Central memory CD8-positive, alpha-beta T cell (primary cell): ENCODE results near the gene MKNK1.

Experiments used
- ATAC-seq: fragments of 150-1000 bp; cut with Tn5 transposase; replicated peaks from 2 replicates; pipeline ENCODE4 v1.10.0; 2022; ENCODE audit warnings: mild to moderate bottlenecking, moderate FRiP score, moderate number of reproducible peaks; ENCODE audit not compliant: poor library complexity, severe bottlenecking; ENCODE audit errors: extremely low read depth
- DNase-seq, 2 donors: peaks; one replicate each; pipeline ENCODE4 v3.0.0; 2021; ENCODE audit warnings: low spot score in 2 of 2
- H3K27ac Mint-ChIP-seq: one replicate; pipeline ENCODE4 v1.8.0; 2022; ENCODE audit warnings: low read depth, mild to moderate bottlenecking, moderate library complexity, mixed read lengths
- H3K27me3 Mint-ChIP-seq: one replicate; pipeline ENCODE4 v1.8.0; 2022; ENCODE audit warnings: mixed read lengths
- H3K36me3 Mint-ChIP-seq: one replicate; pipeline ENCODE4 v1.8.0; 2022; ENCODE audit warnings: mild to moderate bottlenecking, moderate library complexity, mixed read lengths; ENCODE audit not compliant: insufficient read depth
- H3K4me1 Mint-ChIP-seq: one replicate; pipeline ENCODE4 v1.8.0; 2022; ENCODE audit warnings: mixed read lengths
- H3K4me3 Mint-ChIP-seq: one replicate; pipeline ENCODE4 v1.8.0; 2022; ENCODE audit warnings: mild to moderate bottlenecking, moderate library complexity, mixed read lengths
- H3K9me3 Mint-ChIP-seq: one replicate; pipeline ENCODE4 v1.8.0; 2022; ENCODE audit warnings: mixed read lengths

The MKNK1 gene

DNA sequence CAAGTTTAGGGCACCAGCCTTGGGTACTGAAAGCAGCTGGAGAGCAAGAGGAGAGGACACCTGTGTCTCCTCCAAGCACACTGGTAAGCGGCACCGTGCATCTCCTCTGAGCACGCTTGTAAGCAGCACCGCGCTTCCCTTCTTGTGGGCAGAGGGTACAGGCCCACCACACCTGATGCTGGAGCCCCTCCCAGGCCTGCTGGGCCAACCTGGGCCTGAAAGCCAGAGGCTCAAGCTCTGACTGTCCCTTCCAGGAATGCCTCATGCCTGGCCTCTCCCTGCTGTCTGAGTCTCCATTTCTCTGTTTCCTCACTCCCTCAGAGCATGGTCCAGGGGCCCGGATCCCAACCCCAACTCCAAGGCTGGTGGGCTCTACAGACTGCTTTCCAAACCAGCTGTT is 88.5 kb downstream of the MKNK1 start:
- Mint-ChIP-seq H3K36me3 (no peaks in the 10 kb centered on the region), H3K27me3 (peaks cover 48% of the 10 kb centered on the region), H3K27ac (no peak overlapping the region), H3K9me3 (no peaks in the 10 kb centered on the region), H3K4me1 (no peaks in the 10 kb centered on the region), H3K4me3 (no peak overlapping the region)
- ATAC-seq (no peak), DNase-seq (no peak)

DNA sequence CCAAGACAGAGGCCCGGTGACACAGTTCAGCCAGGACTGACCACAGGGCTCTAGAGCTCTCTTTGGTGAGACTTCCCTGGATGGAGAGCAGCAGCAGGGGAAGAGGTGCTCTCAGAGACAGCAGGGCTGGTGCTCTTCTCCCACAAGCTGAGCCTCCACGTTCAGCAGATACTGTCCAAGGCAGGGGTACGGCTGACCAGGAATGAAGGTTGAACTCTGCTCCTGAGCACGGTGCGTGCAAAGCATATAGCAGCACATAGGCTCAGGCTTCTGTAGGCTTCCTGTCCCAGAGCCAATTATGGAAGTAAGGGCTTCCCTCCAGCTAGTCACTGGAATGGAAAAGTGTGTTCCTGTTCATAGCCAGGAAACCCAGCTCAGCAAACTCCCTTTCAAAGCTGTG is 90.5 kb downstream of the MKNK1 start:
- Mint-ChIP-seq H3K27me3 (peaks cover 48% of the 10 kb centered on the region), H3K27ac (no peak overlapping the region), H3K9me3 (no peaks in the 10 kb centered on the region), H3K36me3 (no peaks in the 10 kb centered on the region), H3K4me1 (no peaks in the 10 kb centered on the region), H3K4me3 (no peak overlapping the region)
- DNase-seq, result no peak
- ATAC-seq, result no peak

DNA sequence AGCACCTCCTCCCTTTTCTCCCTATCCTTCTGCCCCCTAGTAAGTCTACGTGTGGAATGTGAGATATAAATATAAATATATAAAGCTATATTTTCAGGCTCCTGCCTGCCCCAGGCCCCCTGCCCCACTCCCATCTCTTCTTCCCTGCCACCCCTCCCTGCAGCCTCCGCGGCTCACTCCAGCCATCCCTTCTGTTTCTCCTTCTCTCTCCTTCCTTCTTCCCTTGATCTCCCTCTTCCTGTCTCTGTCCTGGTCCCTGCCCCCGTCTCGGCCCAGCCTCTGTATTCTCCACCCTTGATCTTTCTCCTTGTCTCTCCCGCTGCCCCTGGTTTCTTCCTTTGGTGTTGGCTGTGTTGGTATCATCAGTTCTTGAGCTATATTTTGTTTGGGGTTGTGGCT is 91.3 kb downstream of the MKNK1 start:
- no peaks in the 10 kb centered on the region for H3K4me1 Mint-ChIP-seq
- no peaks in the 10 kb centered on the region for H3K9me3 Mint-ChIP-seq
- ATAC-seq (no peak), DNase-seq (no peak)
- peaks cover 49% of the 10 kb centered on the region for H3K27me3 Mint-ChIP-seq
- H3K36me3 Mint-ChIP-seq, result no peaks in the 10 kb centered on the region
- no peak overlapping the region for H3K27ac Mint-ChIP-seq
- H3K4me3 Mint-ChIP-seq, result no peak overlapping the region

DNA sequence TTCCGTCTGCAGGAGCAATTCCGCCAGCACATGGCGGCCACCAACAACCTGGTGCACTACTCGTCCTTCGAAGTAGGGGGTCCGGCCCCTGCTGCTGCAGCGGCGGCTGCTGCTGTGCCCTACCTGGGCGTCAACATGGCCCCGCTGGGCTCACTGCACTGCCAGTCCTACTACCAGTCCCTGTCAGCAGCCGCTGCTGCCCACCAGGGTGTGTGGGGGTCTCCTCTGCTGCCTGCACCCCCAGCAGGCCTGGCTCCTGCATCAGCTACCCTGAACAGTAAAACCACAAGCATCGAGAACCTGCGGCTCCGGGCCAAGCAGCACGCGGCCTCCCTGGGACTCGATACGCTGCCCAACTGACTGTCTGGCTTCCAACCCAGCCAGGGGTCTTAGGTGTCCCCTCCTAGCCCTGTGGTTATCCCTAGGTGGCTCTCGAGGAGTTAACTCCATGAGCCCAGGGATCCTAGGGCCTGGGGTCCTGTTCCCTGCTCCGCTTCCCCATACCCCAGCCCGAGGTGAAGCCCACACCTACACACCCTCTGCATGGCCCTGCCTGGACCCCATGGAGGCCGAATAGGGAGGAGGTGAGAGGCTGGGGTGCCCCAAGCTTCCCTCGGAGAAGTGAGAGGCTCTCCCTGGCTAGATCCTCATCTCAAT is 91.8 kb downstream of the MKNK1 start:
- Mint-ChIP-seq H3K36me3 (no peaks in the 10 kb centered on the region), H3K9me3 (no peaks in the 10 kb centered on the region), H3K27me3 (peaks cover 49% of the 10 kb centered on the region), H3K4me1 (no peaks in the 10 kb centered on the region), H3K27ac (no peak overlapping the region), H3K4me3 (no peak overlapping the region)
- no peak for DNase-seq
- no peak for ATAC-seq

DNA sequence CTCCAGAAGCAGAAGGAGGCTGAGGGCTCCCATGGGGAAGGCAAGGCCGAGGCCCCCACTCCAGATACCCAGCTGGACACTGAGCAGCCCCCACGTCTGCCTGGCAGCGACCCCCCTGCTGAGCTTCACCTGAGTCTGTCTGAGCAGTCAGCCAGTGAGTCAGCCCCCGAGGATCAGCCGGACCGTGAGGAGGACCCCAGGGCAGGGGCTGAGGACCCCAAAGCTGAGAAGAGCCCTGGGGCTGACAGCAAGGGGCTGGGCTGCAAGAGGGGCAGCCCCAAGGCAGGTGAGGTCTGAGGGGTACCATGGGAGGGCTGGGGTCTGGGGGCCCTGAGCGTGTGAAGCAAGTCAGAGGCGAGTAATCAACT is 93.1 kb downstream of the MKNK1 start:
- H3K9me3 Mint-ChIP-seq, result no peaks in the 10 kb centered on the region
- H3K27ac Mint-ChIP-seq, result no peak overlapping the region
- H3K4me1 Mint-ChIP-seq, result no peaks in the 10 kb centered on the region
- DNase-seq, result no peak
- H3K4me3 Mint-ChIP-seq, result no peak overlapping the region
- peaks cover 44% of the 10 kb centered on the region for H3K27me3 Mint-ChIP-seq
- ATAC-seq, result no peak
- H3K36me3 Mint-ChIP-seq, result no peaks in the 10 kb centered on the region

DNA sequence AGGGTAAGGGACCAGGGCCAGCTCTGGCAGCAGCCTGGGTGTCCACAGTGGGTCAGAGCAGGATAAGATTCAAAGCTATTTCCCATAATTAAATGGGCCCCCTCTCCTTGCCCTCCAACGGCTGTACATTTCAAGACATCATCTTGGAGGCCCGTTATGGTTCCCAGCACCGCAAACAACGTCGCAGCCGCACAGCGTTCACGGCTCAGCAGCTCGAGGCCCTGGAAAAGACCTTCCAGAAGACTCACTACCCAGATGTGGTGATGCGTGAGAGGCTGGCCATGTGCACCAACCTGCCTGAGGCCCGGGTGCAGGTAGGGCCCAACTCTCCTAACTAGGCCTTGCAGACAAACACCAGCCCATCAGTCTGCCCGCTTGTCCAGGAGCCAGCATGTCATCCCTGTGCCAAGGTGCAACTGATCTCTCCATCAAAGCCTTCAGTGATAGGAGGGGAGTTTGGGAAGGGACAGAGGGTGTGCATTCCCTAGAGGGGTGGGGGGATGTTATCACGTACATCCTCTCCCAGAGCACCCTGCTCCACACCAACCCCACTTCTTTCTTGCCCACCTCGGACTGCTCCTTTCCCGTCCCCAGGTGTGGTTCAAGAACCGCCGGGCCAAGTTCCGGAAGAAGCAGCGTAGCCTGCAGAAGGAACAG is 93.6 kb downstream of the MKNK1 start:
- no peaks in the 10 kb centered on the region for H3K4me1 Mint-ChIP-seq
- no peak overlapping the region for H3K4me3 Mint-ChIP-seq
- no peaks in the 10 kb centered on the region for H3K36me3 Mint-ChIP-seq
- no peaks in the 10 kb centered on the region for H3K9me3 Mint-ChIP-seq
- peaks cover 41% of the 10 kb centered on the region for H3K27me3 Mint-ChIP-seq
- DNase-seq (no peak), ATAC-seq (no peak)
- H3K27ac Mint-ChIP-seq, result no peak overlapping the region

DNA sequence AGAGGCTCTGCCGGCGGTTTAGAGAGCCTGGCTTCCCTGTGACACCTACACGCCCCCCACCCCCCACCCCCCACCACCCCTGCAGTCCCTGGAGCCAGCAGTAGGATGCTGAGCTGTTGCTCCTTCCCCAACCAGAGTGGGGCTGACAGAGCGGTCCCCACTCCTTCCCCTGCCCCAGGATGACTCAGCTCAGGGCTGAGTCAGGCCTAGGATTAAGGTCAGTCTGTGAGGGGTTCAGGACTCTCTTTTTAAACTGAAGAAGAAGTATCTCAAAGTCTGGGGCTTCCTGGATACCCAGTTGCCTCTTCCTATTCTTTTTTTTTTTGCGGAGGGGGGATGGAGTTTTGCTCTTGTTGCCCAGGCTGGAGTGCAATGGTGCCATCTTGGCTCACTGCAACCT is 95.3 kb downstream of the MKNK1 start:
- no peak overlapping the region for H3K27ac Mint-ChIP-seq
- H3K4me3 Mint-ChIP-seq, result no peak overlapping the region
- no peaks in the 10 kb centered on the region for H3K36me3 Mint-ChIP-seq
- DNase-seq (no peak), ATAC-seq (no peak)
- H3K4me1 Mint-ChIP-seq, result no peaks in the 10 kb centered on the region
- H3K9me3 Mint-ChIP-seq, result no peaks in the 10 kb centered on the region
- H3K27me3 Mint-ChIP-seq, result peaks cover 42% of the 10 kb centered on the region
